ENCODE data around the gene GLT1D1.

Gene GLT1D1

GRCh38 chr12:128940974-128941373 lies 87.7 kb downstream of the GLT1D1 start:
- no peaks in the 10 kb centered on the region for H3K27me3 ChIP-seq (ENCODE audit: control insufficient read depth, insufficient read depth, low read length)
- H3K27ac ChIP-seq (ENCODE audit: low read depth, low read length) = no peak overlapping the region
- no peaks in the 10 kb centered on the region for H3K36me3 ChIP-seq (ENCODE audit: control insufficient read depth, insufficient read depth, low read length)
- H3K9ac ChIP-seq (ENCODE audit: low read length) = no peak overlapping the region
- no peaks in the 10 kb centered on the region for H3K4me1 ChIP-seq (ENCODE audit: control insufficient read depth, insufficient read depth, low read length)
- H3K4me3 ChIP-seq (ENCODE audit: low read length) = no peak overlapping the region

GRCh38 chr12:128942960-128943477 lies 89.7 kb downstream of the GLT1D1 start:
- no peaks in the 10 kb centered on the region for H3K36me3 ChIP-seq (ENCODE audit: control insufficient read depth, insufficient read depth, low read length)

GRCh38 chr12:128944956-128945355 lies 91.7 kb downstream of the GLT1D1 start:
- Histone ChIP-seq H3K4me1 (ENCODE audit: control insufficient read depth, insufficient read depth, low read length) (no peaks in the 10 kb centered on the region), H3K4me3 (ENCODE audit: low read length) (no peak overlapping the region), H3K9ac (ENCODE audit: low read length) (no peak overlapping the region), H3K27ac (ENCODE audit: low read depth, low read length) (no peak overlapping the region), H3K36me3 (ENCODE audit: control insufficient read depth, insufficient read depth, low read length) (no peaks in the 10 kb centered on the region), H3K27me3 (ENCODE audit: control insufficient read depth, insufficient read depth, low read length) (no peaks in the 10 kb centered on the region)

More at GRCh38 chr12:128942960-128943477, 89.7 kb downstream of the GLT1D1 start:
- Histone ChIP-seq H3K4me1 (ENCODE audit: control insufficient read depth, insufficient read depth, low read length) (no peaks in the 10 kb centered on the region), H3K4me3 (ENCODE audit: low read length) (no peak overlapping the region), H3K9ac (ENCODE audit: low read length) (no peak overlapping the region), H3K27ac (ENCODE audit: low read depth, low read length) (no peak overlapping the region), H3K27me3 (ENCODE audit: control insufficient read depth, insufficient read depth, low read length) (no peaks in the 10 kb centered on the region)

- Histone ChIP-seq H3K4me3 (ENCODE audit: low read length) (no peak overlapping the region), H3K27ac (ENCODE audit: low read depth, low read length) (no peak overlapping the region), H3K9ac (ENCODE audit: low read length) (no peak overlapping the region), H3K4me1 (ENCODE audit: control insufficient read depth, insufficient read depth, low read length) (no peaks in the 10 kb centered on the region), H3K36me3 (ENCODE audit: control insufficient read depth, insufficient read depth, low read length) (no peaks in the 10 kb centered on the region), H3K27me3 (ENCODE audit: control insufficient read depth, insufficient read depth, low read length) (no peaks in the 10 kb centered on the region)
Observed at GRCh38 chr12:128947209-128947608, 93.9 kb downstream of the GLT1D1 start.

- H3K9ac ChIP-seq (ENCODE audit: low read length) = no peak overlapping the region
- H3K4me3 ChIP-seq (ENCODE audit: low read length) = no peak overlapping the region
- H3K27ac ChIP-seq (ENCODE audit: low read depth, low read length) = no peak overlapping the region
- H3K36me3 ChIP-seq (ENCODE audit: control insufficient read depth, insufficient read depth, low read length) = no peaks in the 10 kb centered on the region
- H3K27me3 ChIP-seq (ENCODE audit: control insufficient read depth, insufficient read depth, low read length) = no peaks in the 10 kb centered on the region
- H3K4me1 ChIP-seq (ENCODE audit: control insufficient read depth, insufficient read depth, low read length) = no peaks in the 10 kb centered on the region
Observed at GRCh38 chr12:128949086-128949485, 95.8 kb downstream of the GLT1D1 start.

- H3K36me3 ChIP-seq (ENCODE audit: control insufficient read depth, insufficient read depth, low read length) = no peaks in the 10 kb centered on the region
- H3K27ac ChIP-seq (ENCODE audit: low read depth, low read length) = no peak overlapping the region
Observed at GRCh38 chr12:128951448-128951847, 98.2 kb downstream of the GLT1D1 start.

GRCh38 chr12:128956755-128957154 lies 103.5 kb downstream of the GLT1D1 start:
- no peak overlapping the region for H3K9ac ChIP-seq (ENCODE audit: low read length)
- H3K36me3 ChIP-seq (ENCODE audit: control insufficient read depth, insufficient read depth, low read length) = no peaks in the 10 kb centered on the region
- no peaks in the 10 kb centered on the region for H3K4me1 ChIP-seq (ENCODE audit: control insufficient read depth, insufficient read depth, low read length)
- no peak overlapping the region for H3K4me3 ChIP-seq (ENCODE audit: low read length)
- no peaks in the 10 kb centered on the region for H3K27me3 ChIP-seq (ENCODE audit: control insufficient read depth, insufficient read depth, low read length)
- no peak overlapping the region for H3K27ac ChIP-seq (ENCODE audit: low read depth, low read length)

More at GRCh38 chr12:128951448-128951847, 98.2 kb downstream of the GLT1D1 start:
- Histone ChIP-seq H3K4me1 (ENCODE audit: control insufficient read depth, insufficient read depth, low read length) (no peaks in the 10 kb centered on the region), H3K9ac (ENCODE audit: low read length) (no peak overlapping the region), H3K4me3 (ENCODE audit: low read length) (no peak overlapping the region), H3K27me3 (ENCODE audit: control insufficient read depth, insufficient read depth, low read length) (no peaks in the 10 kb centered on the region)

GRCh38 chr12:128959901-128960300 lies 106.6 kb downstream of the GLT1D1 start:
- Histone ChIP-seq H3K4me3 (ENCODE audit: low read length) (no peak overlapping the region), H3K36me3 (ENCODE audit: control insufficient read depth, insufficient read depth, low read length) (no peaks in the 10 kb centered on the region), H3K27ac (ENCODE audit: low read depth, low read length) (no peak overlapping the region), H3K4me1 (ENCODE audit: control insufficient read depth, insufficient read depth, low read length) (no peaks in the 10 kb centered on the region), H3K9ac (ENCODE audit: low read length) (no peak overlapping the region), H3K27me3 (ENCODE audit: control insufficient read depth, insufficient read depth, low read length) (no peaks in the 10 kb centered on the region)

- no peaks in the 10 kb centered on the region for H3K27me3 ChIP-seq (ENCODE audit: control insufficient read depth, insufficient read depth, low read length)
- no peaks in the 10 kb centered on the region for H3K36me3 ChIP-seq (ENCODE audit: control insufficient read depth, insufficient read depth, low read length)
- no peak overlapping the region for H3K4me3 ChIP-seq (ENCODE audit: low read length)
- H3K27ac ChIP-seq (ENCODE audit: low read depth, low read length) = no peak overlapping the region
- H3K4me1 ChIP-seq (ENCODE audit: control insufficient read depth, insufficient read depth, low read length) = no peaks in the 10 kb centered on the region
- H3K9ac ChIP-seq (ENCODE audit: low read length) = no peak overlapping the region
Observed at GRCh38 chr12:128961308-128961902, 108.1 kb downstream of the GLT1D1 start.

- Histone ChIP-seq H3K27me3 (ENCODE audit: control insufficient read depth, insufficient read depth, low read length) (no peaks in the 10 kb centered on the region), H3K36me3 (ENCODE audit: control insufficient read depth, insufficient read depth, low read length) (no peaks in the 10 kb centered on the region), H3K27ac (ENCODE audit: low read depth, low read length) (no peak overlapping the region), H3K9ac (ENCODE audit: low read length) (no peak overlapping the region), H3K4me3 (ENCODE audit: low read length) (no peak overlapping the region), H3K4me1 (ENCODE audit: control insufficient read depth, insufficient read depth, low read length) (no peaks in the 10 kb centered on the region)
Observed at GRCh38 chr12:128961957-128962356, 108.7 kb downstream of the GLT1D1 start.

GRCh38 chr12:128966203-128966810 lies 113.0 kb downstream of the GLT1D1 start:
- Histone ChIP-seq H3K4me3 (ENCODE audit: low read length) (no peak overlapping the region), H3K36me3 (ENCODE audit: control insufficient read depth, insufficient read depth, low read length) (no peaks in the 10 kb centered on the region), H3K27ac (ENCODE audit: low read depth, low read length) (no peak overlapping the region), H3K4me1 (ENCODE audit: control insufficient read depth, insufficient read depth, low read length) (no peaks in the 10 kb centered on the region), H3K9ac (ENCODE audit: low read length) (no peak overlapping the region), H3K27me3 (ENCODE audit: control insufficient read depth, insufficient read depth, low read length) (peaks cover 2% of the 10 kb centered on the region)

- no peak overlapping the region for H3K9ac ChIP-seq (ENCODE audit: low read length)
- H3K4me3 ChIP-seq (ENCODE audit: low read length) = no peak overlapping the region
- no peaks in the 10 kb centered on the region for H3K36me3 ChIP-seq (ENCODE audit: control insufficient read depth, insufficient read depth, low read length)
- peaks cover 2% of the 10 kb centered on the region for H3K27me3 ChIP-seq (ENCODE audit: control insufficient read depth, insufficient read depth, low read length)
- H3K27ac ChIP-seq (ENCODE audit: low read depth, low read length) = no peak overlapping the region
- H3K4me1 ChIP-seq (ENCODE audit: control insufficient read depth, insufficient read depth, low read length) = no peaks in the 10 kb centered on the region
Observed at GRCh38 chr12:128968668-128969067, 115.4 kb downstream of the GLT1D1 start.
